ENCODE data around the gene ZFAND4.
"Not testable (repeated sequence)": the region's sequence is repeated elsewhere in the genome, so short reads cannot be mapped to it uniquely, and the experiment has no call there.

ZFAND4 gene

GRCh38 chr10:45586028-45586824 lies 86.3 kb downstream of the ZFAND4 start:
- no peak for DNase-seq

DNA sequence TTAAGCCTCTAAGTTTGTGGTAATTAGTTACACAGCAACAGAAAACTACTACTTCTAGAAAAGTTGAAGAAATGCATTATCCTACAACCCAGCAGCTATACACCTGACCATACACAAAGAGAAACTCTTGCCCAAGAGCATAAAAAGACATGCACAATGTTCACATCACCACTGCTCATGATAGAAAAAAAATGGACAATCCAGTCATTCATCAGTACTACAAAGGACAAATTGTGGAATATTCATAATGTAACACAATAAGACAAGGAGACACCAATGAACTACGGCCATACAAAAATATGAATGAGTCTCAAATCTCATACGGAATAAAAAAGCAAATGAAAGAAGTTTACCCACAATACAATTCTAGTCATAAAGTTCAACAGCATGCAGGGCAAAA lies 87.4 kb downstream of the ZFAND4 start:
- DNase-seq: no peak

DNA sequence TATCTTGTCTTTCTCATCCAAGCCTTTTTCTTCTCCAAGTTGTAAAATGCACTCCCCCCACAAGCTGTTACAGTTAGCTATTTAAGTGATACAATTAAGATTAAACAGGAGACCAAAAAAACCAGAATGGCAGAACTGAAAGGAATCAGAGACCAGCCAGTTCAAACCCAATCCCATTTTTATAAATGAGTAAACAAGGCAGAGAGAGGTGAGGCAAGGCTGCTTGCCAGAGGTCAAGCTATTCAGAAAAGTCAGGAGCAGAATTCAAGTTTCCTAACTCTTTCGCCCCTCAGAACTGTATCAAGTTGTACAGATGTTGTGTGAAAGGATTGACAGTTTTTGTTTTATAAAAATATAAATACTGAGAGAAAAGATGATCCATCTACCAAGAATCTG lies 90.2 kb downstream of the ZFAND4 start:
- DNase-seq: no peak

GRCh38 chr10:45581582-45582385 lies 90.8 kb downstream of the ZFAND4 start:
- DNase-seq: no peak

DNA sequence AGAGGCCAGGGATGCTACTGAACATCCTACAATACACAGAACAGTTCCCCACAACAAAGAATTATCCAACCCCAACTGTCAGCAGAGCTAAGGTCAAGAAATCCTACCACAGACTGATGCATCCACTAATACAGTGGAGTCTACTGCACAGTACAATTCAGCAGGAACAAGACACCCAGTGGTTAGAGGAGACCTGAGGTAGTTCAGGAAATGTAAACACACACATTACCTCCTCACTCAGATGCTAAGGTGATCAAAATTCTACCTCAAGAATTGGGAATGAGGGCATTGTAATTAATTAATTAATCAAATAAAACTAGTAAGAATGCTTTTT lies 91.4 kb downstream of the ZFAND4 start:
- no peak for DNase-seq

GRCh38 chr10:45580371-45581215 lies 92.0 kb downstream of the ZFAND4 start:
- DNase-seq: peak; percentile 15

DNA sequence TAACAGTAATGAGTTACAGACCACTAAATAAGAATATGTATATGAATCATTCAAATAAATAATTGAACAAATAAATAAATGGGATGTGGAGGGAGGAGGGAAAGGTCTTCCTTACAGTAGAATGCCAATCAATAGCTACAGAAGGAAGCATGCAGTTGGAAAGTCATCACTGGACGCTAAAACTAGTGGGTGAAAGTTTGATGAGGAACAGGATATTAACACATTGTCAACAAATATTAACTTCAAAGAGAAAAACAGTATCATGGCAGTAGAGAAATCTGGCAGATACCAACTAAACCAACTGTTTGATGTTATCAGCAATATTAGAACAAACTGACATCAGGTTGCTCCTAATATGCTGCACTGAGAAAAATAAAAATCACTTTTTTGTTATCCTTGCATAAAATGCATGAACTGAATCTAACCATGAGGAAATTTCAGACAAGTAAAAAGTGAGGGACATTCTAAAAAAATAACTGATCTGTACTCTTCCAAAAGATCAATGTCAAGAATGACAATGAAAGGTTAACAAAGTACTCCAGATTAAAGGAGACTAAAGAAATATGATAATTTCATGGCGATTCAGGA lies 94.1 kb downstream of the ZFAND4 start:
- DNase-seq: no peak

DNA sequence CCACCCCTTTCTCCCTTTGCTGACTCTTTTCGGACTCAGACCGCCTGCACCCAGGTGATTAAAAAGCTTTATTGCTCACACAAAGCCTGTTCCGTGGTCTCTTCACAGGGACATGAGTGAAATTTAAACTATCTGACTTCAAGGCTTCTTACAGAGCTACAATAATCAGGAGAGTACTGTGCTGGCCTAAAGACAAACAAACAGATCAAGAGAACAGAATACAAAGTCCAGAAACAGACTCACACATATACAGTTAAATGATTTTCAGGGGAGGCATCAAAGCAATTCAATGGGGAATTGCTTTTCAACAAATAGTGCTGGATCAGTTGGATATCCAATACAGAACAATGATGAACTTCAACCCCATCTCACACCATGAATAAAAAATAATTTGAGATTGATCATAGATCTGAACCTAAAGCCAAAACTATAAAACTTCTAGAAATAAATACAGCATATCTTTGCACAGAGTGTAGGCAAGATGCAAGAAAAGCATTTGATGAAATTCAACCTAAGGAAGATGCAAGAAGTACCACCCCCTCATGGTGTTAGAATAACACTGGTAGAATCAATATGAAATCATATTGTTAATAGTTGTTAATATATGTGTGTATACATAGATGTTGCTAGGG lies 96.5 kb downstream of the ZFAND4 start:
- DNase-seq: no peak

GRCh38 chr10:45575032-45575761 lies 97.4 kb downstream of the ZFAND4 start:
- not testable (repeated sequence) for DNase-seq

DNA sequence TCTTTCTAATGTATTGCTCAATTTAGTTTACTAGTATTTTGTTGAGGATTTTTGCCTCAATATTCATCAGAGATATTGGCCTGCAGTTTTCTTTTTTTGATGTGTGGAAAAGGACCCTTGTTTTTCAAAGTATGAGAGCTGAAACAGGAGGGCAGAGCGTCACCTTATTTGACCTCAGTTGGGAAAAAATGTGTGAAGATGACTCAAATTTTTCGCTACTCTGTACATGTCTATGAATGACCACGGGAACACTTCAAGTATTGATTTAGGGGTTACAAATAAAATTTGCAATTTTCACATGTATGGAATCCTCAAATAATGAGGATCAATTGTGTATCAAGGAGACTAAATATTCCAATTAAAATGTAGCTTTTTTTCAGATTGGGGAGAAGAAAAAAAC lies 103.1 kb downstream of the ZFAND4 start:
- no peak for DNase-seq

GRCh38 chr10:45566415-45566814 lies 106.2 kb downstream of the ZFAND4 start:
- no peak for DNase-seq

All from activated naive CD4-positive, alpha-beta T cell treated with Interleukin-2 at 50 U/mL for 16 hours (primary cell).